ENCODE data around the gene KDM1B. TPM values are rescaled to one million over a fixed set of nuclear protein-coding genes. Genes with fewer than 3 reads are reported as not detected.

KDM1B gene
- total and polyA plus RNA-seq, 2 experiments from 2014 or later = 3.8 to 9.0 TPM

DNA sequence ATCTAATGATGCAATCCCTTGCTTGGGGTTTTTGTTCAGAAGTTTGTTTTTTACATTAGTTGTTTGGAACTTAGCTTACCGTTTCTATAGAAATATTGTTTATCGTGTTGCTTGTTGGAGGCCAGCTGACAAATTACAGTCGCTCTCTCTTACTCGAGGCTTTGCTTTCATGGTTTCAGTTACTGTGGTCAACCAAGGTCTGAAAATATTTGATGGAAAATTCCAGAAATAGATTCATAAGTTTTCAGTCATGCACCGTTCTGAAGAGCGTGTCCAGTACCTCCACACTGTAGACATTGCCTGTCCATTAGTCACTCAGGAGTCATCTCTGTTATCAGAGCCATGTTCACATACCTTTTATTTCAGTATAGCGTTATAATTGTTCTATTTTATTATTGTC is 61.2 kb downstream of the KDM1B start (continued):
- TF ChIP-seq, protein P1, sequence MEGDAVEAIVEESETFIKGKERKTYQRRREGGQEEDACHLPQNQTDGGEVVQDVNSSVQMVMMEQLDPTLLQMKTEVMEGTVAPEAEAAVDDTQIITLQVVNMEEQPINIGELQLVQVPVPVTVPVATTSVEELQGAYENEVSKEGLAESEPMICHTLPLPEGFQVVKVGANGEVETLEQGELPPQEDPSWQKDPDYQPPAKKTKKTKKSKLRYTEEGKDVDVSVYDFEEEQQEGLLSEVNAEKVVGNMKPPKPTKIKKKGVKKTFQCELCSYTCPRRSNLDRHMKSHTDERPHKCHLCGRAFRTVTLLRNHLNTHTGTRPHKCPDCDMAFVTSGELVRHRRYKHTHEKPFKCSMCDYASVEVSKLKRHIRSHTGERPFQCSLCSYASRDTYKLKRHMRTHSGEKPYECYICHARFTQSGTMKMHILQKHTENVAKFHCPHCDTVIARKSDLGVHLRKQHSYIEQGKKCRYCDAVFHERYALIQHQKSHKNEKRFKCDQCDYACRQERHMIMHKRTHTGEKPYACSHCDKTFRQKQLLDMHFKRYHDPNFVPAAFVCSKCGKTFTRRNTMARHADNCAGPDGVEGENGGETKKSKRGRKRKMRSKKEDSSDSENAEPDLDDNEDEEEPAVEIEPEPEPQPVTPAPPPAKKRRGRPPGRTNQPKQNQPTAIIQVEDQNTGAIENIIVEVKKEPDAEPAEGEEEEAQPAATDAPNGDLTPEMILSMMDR (conservative IDR thresholded peaks at IDR 0.05; ENCODE audit: low read depth in 2 of 2) = no peak
- TF ChIP-seq, protein P2, sequence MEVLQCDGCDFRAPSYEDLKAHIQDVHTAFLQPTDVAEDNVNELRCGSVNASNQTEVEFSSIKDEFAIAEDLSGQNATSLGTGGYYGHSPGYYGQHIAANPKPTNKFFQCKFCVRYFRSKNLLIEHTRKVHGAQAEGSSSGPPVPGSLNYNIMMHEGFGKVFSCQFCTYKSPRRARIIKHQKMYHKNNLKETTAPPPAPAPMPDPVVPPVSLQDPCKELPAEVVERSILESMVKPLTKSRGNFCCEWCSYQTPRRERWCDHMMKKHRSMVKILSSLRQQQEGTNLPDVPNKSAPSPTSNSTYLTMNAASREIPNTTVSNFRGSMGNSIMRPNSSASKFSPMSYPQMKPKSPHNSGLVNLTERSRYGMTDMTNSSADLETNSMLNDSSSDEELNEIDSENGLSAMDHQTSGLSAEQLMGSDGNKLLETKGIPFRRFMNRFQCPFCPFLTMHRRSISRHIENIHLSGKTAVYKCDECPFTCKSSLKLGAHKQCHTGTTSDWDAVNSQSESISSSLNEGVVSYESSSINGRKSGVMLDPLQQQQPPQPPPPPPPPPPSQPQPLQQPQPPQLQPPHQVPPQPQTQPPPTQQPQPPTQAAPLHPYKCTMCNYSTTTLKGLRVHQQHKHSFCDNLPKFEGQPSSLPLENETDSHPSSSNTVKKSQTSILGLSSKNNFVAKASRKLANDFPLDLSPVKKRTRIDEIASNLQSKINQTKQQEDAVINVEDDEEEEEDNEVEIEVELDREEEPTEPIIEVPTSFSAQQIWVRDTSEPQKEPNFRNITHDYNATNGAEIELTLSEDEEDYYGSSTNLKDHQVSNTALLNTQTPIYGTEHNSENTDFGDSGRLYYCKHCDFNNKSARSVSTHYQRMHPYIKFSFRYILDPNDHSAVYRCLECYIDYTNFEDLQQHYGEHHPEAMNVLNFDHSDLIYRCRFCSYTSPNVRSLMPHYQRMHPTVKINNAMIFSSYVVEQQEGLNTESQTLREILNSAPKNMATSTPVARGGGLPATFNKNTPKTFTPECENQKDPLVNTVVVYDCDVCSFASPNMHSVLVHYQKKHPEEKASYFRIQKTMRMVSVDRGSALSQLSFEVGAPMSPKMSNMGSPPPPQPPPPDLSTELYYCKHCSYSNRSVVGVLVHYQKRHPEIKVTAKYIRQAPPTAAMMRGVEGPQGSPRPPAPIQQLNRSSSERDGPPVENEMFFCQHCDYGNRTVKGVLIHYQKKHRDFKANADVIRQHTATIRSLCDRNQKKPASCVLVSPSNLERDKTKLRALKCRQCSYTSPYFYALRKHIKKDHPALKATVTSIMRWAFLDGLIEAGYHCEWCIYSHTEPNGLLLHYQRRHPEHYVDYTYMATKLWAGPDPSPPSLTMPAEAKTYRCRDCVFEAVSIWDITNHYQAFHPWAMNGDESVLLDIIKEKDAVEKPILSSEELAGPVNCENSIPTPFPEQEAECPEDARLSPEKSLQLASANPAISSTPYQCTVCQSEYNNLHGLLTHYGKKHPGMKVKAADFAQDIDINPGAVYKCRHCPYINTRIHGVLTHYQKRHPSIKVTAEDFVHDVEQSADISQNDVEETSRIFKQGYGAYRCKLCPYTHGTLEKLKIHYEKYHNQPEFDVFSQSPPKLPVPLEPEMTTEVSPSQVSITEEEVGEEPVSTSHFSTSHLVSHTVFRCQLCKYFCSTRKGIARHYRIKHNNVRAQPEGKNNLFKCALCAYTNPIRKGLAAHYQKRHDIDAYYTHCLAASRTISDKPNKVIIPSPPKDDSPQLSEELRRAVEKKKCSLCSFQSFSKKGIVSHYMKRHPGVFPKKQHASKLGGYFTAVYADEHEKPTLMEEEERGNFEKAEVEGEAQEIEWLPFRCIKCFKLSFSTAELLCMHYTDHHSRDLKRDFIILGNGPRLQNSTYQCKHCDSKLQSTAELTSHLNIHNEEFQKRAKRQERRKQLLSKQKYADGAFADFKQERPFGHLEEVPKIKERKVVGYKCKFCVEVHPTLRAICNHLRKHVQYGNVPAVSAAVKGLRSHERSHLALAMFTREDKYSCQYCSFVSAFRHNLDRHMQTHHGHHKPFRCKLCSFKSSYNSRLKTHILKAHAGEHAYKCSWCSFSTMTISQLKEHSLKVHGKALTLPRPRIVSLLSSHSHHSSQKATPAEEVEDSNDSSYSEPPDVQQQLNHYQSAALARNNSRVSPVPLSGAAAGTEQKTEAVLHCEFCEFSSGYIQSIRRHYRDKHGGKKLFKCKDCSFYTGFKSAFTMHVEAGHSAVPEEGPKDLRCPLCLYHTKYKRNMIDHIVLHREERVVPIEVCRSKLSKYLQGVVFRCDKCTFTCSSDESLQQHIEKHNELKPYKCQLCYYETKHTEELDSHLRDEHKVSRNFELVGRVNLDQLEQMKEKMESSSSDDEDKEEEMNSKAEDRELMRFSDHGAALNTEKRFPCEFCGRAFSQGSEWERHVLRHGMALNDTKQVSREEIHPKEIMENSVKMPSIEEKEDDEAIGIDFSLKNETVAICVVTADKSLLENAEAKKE (CRISPR knock-in tag; IDR thresholded peaks at IDR 0.05) = no peak

DNA sequence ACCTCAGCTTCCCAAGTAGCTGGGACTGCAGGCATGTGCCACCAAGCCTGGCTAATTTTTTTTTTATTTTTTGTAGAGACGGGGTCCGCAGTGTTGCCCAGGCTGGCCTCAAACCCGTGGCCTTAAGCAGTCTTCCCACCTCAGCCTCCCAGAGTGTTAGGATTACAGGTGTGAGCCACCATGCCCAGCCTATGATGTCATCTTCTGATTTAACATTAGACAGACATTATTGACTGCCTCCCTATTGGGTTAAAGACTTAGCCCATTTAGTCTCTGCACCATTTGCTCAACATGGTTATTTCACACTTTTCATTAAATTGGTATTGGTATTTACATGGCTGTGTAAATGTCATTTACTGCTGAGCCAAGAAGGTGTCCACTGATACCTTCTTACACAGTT is 63.0 kb downstream of the KDM1B start:
- TF ChIP-seq, protein P3, sequence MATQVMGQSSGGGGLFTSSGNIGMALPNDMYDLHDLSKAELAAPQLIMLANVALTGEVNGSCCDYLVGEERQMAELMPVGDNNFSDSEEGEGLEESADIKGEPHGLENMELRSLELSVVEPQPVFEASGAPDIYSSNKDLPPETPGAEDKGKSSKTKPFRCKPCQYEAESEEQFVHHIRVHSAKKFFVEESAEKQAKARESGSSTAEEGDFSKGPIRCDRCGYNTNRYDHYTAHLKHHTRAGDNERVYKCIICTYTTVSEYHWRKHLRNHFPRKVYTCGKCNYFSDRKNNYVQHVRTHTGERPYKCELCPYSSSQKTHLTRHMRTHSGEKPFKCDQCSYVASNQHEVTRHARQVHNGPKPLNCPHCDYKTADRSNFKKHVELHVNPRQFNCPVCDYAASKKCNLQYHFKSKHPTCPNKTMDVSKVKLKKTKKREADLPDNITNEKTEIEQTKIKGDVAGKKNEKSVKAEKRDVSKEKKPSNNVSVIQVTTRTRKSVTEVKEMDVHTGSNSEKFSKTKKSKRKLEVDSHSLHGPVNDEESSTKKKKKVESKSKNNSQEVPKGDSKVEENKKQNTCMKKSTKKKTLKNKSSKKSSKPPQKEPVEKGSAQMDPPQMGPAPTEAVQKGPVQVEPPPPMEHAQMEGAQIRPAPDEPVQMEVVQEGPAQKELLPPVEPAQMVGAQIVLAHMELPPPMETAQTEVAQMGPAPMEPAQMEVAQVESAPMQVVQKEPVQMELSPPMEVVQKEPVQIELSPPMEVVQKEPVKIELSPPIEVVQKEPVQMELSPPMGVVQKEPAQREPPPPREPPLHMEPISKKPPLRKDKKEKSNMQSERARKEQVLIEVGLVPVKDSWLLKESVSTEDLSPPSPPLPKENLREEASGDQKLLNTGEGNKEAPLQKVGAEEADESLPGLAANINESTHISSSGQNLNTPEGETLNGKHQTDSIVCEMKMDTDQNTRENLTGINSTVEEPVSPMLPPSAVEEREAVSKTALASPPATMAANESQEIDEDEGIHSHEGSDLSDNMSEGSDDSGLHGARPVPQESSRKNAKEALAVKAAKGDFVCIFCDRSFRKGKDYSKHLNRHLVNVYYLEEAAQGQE (IDR thresholded peaks at IDR 0.05; ENCODE audit: unreplicated experiment) = no peak
- TF ChIP-seq, protein P4, sequence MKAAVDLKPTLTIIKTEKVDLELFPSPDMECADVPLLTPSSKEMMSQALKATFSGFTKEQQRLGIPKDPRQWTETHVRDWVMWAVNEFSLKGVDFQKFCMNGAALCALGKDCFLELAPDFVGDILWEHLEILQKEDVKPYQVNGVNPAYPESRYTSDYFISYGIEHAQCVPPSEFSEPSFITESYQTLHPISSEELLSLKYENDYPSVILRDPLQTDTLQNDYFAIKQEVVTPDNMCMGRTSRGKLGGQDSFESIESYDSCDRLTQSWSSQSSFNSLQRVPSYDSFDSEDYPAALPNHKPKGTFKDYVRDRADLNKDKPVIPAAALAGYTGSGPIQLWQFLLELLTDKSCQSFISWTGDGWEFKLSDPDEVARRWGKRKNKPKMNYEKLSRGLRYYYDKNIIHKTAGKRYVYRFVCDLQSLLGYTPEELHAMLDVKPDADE (IDR thresholded peaks at IDR 0.05) = no peak
- TF ChIP-seq EZH2phosphoT487 (IDR thresholded peaks at IDR 0.05; ENCODE audit: unreplicated experiment) = no peak
- Histone ChIP-seq H3K4me3 (no peak overlapping the region), H3K27me3 (ENCODE audit: insufficient read depth) (no peaks in the 10 kb centered on the region), H2AFZ (no peak overlapping the region), H3K9me2 (ENCODE audit: insufficient read depth) (no peaks in the 10 kb centered on the region), H3K4me1 (ENCODE audit: insufficient read depth) (no peaks in the 10 kb centered on the region), H4K20me1 (replicated peaks; ENCODE audit: insufficient read depth) (0 out of 2 replicates have a peak, but pooled peaks cover 4% of the 10 kb centered on the region), H3K79me2 (replicated peaks; ENCODE audit: insufficient read depth) (no peaks in the 10 kb centered on the region), H3K27ac (ENCODE audit: low read depth) (no peak overlapping the region), H3K36me3 (ENCODE audit: insufficient read depth) (peaks cover 3% of the 10 kb centered on the region; the same call in 1 of the 2 replicates), H3F3A (replicated peaks; ENCODE audit: low read depth) (no peaks in the 10 kb centered on the region), H3K4me2 (no peak overlapping the region)
- ATAC-seq (no peak), DNase-seq (ENCODE audit: low spot score) (no peak)
- H3K9me3 Mint-ChIP-seq = no peaks in the 10 kb centered on the region
- peaks cover 11% of the 10 kb centered on the region for H3K4me1 Mint-ChIP-seq
- H3K27me3 Mint-ChIP-seq (ENCODE audit: insufficient read depth, low read depth, poor library complexity) = peaks cover 6% of the 10 kb centered on the region
- peaks cover 38% of the 10 kb centered on the region for H3K36me3 Mint-ChIP-seq (ENCODE audit: low read depth)
- no peak overlapping the region for H3K4me3 Mint-ChIP-seq
- H3K27ac Mint-ChIP-seq = no peak overlapping the region

Data from GM23338 (cell line).